OCI-LY7 (cell line): ENCODE results near the gene KIR2DL3. TPM values are rescaled to one million over a fixed set of nuclear protein-coding genes. Genes with fewer than 3 reads are reported as not detected.

Experiments used
- BruUV-seq: library from RNA; stranded (reverse); fragments of 400-500 nt; replicated peaks from 2 replicates; lab custom pipeline; 2021; lab: Mats Ljungman, UMichigan
- CTCF ChIA-PET: fragments of 300-600 bp; sonication (Branson Sonifier 250); formaldehyde crosslinking; loops from one replicate; lab custom pipeline; 2022; ENCODE audit warnings: antibody characterized with exemption; ENCODE audit not compliant: unreplicated experiment; lab: Charles Lee
- POLR2A ChIA-PET: fragments of 300-600 bp; sonication (Branson Sonifier 250); formaldehyde crosslinking; loops from one replicate; lab custom pipeline; 2022; ENCODE audit warnings: antibody characterized with exemption; lab: Charles Lee
- DNase-seq: peaks from one replicate; pipeline ENCODE4 v3.0.0-alpha.2; 2015; ENCODE audit warnings: low spot score
- H2AFZ ChIP-seq: fragments of 200-600 bp; sonication (generic), shearing (Covaris generic); 2 replicates; pipeline ENCODE4 v1.6.1; 2014; ENCODE audit warnings: mild to moderate bottlenecking, antibody characterized with exemption, low read length, moderate library complexity
- H3K27ac ChIP-seq: fragments of 200-600 bp; sonication (generic); 2 replicates; pipeline ENCODE4 v1.5.1; 2014; ENCODE audit warnings: mixed run types, low read depth, mild to moderate bottlenecking, moderate library complexity, low read length, inconsistent platforms; ENCODE audit not compliant: poor library complexity, severe bottlenecking
- H3K36me3 ChIP-seq: fragments of 200-600 bp; sonication (generic); 2 replicates; pipeline ENCODE4 v1.6.1; 2014; ENCODE audit warnings: mild to moderate bottlenecking, antibody characterized with exemption, low read length, moderate library complexity, mixed read lengths; ENCODE audit not compliant: insufficient read depth
- H3K4me1 ChIP-seq: fragments of 200-600 bp; sonication (generic); 2 replicates; pipeline ENCODE4 v1.5.1; 2014; ENCODE audit warnings: mild to moderate bottlenecking, low read length; ENCODE audit not compliant: insufficient read depth, poor library complexity, severe bottlenecking
- H3K4me2 ChIP-seq: fragments of 200-600 bp; sonication (generic); 2 replicates; pipeline ENCODE4 v1.6.1; 2014; ENCODE audit warnings: mild to moderate bottlenecking, low read length
- H3K4me3 ChIP-seq: fragments of 200-600 bp; sonication (generic); 2 replicates; pipeline ENCODE4 v1.5.1; 2014; ENCODE audit warnings: mild to moderate bottlenecking, low read depth, low read length; ENCODE audit not compliant: poor library complexity, severe bottlenecking
- H3K79me2 ChIP-seq: fragments of 200-600 bp; sonication (generic); 2 replicates; pipeline ENCODE4 v1.6.1; 2016; ENCODE audit warnings: low read depth, mild to moderate bottlenecking, low read length, moderate library complexity, mixed read lengths; ENCODE audit not compliant: insufficient read depth
- H3K9me2 ChIP-seq: fragments of 200-600 bp; sonication (generic); 2 replicates; pipeline ENCODE4 v1.6.1; 2016; ENCODE audit warnings: mild to moderate bottlenecking, low read length, mixed read lengths; ENCODE audit not compliant: insufficient read depth
- H3K9me3 ChIP-seq: fragments of 200-600 bp; sonication (generic); 2 replicates; pipeline ENCODE4 v1.6.1; 2014; ENCODE audit warnings: mild to moderate bottlenecking, mixed run types, low read length, mixed read lengths
- H4K20me1 ChIP-seq: fragments of 200-600 bp; sonication (generic); 2 replicates; pipeline ENCODE4 v1.6.1; 2014; ENCODE audit warnings: mild to moderate bottlenecking, antibody characterized with exemption, low read length, moderate library complexity, mixed read lengths; ENCODE audit not compliant: insufficient read depth
- EZH2phosphoT487 ChIP-seq: fragments of 200-600 bp; sonication (generic); IDR thresholded peaks from 2 replicates; pipeline ENCODE4 v1.6.1; 2018; ENCODE audit warnings: low read depth, borderline replicate concordance, mild to moderate bottlenecking, mixed run types, antibody characterized with exemption, low read length, moderate library complexity, mixed read lengths
- intact Hi-C: fragments of 100-400 bp; cut with micrococcal nuclease; formaldehyde crosslinking; loops from one replicate; pipeline ENCODE4 v1.10.0; 2022; ENCODE audit not compliant: unreplicated experiment
- total RNA-seq, 2 experiments: library from RNA; depleted of rRNA in 1 of 2; stranded (reverse); fragments of >200 nt in 1 of 2; shearing (Covaris generic) in 1 of 2; gene quantifications; 2 replicates each; pipeline ENCODE4 v1.2.3, GENCODE V29; 2014 to 2022
- TF ChIP-seq, protein P1 (sequence below): fragments of 200-600 bp; sonication (generic); conservative IDR thresholded peaks from 2 replicates; pipeline ENCODE4 v1.5.1; 2014; ENCODE audit warnings: mild to moderate bottlenecking, antibody characterized with exemption, low read length, moderate library complexity, mixed read lengths

KIR2DL3 gene
- total RNA-seq, 2 experiments from 2014 or later = not detected

- H4K20me1 ChIP-seq = no peaks in the 10 kb centered on the region
- ChIA-PET CTCF (no interaction called here), POLR2A (no interaction called here)
- H3K36me3 ChIP-seq = no peaks in the 10 kb centered on the region
- intact Hi-C loops = no loop called here
- H3K4me2 ChIP-seq = no peak overlapping the region
- H3K79me2 ChIP-seq = no peaks in the 10 kb centered on the region
- no peaks in the 10 kb centered on the region for H3K9me3 ChIP-seq
- no TSS peak for BruUV-seq
- peaks cover 8% of the 10 kb centered on the region for H3K4me1 ChIP-seq
- no peak overlapping the region for H2AFZ ChIP-seq
- H3K9me2 ChIP-seq = no peaks in the 10 kb centered on the region
- TF ChIP-seq, protein P1, sequence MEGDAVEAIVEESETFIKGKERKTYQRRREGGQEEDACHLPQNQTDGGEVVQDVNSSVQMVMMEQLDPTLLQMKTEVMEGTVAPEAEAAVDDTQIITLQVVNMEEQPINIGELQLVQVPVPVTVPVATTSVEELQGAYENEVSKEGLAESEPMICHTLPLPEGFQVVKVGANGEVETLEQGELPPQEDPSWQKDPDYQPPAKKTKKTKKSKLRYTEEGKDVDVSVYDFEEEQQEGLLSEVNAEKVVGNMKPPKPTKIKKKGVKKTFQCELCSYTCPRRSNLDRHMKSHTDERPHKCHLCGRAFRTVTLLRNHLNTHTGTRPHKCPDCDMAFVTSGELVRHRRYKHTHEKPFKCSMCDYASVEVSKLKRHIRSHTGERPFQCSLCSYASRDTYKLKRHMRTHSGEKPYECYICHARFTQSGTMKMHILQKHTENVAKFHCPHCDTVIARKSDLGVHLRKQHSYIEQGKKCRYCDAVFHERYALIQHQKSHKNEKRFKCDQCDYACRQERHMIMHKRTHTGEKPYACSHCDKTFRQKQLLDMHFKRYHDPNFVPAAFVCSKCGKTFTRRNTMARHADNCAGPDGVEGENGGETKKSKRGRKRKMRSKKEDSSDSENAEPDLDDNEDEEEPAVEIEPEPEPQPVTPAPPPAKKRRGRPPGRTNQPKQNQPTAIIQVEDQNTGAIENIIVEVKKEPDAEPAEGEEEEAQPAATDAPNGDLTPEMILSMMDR = no peak
- no peak for TF ChIP-seq EZH2phosphoT487
- no peak for DNase-seq
- H3K27ac ChIP-seq = no peak overlapping the region
- H3K4me3 ChIP-seq = no peak overlapping the region
Measured at GRCh38 chr19:54790711-54791110, 52.4 kb downstream of the KIR2DL3 start.

- CTCF ChIA-PET = no interaction called here
- Histone ChIP-seq H3K9me2 (no peaks in the 10 kb centered on the region), H3K9me3 (no peaks in the 10 kb centered on the region), H3K36me3 (no peaks in the 10 kb centered on the region), H3K4me3 (no peak overlapping the region), H4K20me1 (no peaks in the 10 kb centered on the region), H3K4me2 (no peak overlapping the region), H2AFZ (no peak overlapping the region), H3K4me1 (peaks cover 8% of the 10 kb centered on the region), H3K79me2 (no peaks in the 10 kb centered on the region), H3K27ac (no peak overlapping the region)
- BruUV-seq = no TSS peak
- intact Hi-C loops = no loop called here
- POLR2A ChIA-PET = no interaction called here
- DNase-seq = no peak
- TF ChIP-seq EZH2phosphoT487 = no peak
- TF ChIP-seq, protein P1 = no peak
Measured at GRCh38 chr19:54791476-54791875, 53.2 kb downstream of the KIR2DL3 start.

DNA sequence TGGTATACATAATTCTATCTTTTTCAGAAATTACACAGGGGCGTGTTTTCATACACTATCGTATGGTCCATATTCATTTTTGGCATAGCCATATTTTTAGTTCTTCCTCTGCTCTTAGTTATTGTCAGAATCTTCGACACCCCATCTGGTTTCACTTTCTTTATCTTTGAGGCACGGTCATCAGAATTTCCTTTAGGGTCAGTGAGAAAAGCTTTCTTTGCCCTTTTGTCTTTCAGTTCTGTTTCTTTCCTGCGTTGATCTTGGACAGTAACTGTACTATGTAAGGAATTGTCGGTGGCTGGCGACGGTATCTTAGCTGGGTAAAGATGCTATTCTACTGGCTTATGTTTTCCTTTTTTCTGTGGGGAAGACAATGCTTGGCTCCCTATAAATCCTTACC lies 54.5 kb downstream of the KIR2DL3 start:
- Histone ChIP-seq H3K4me3 (peak overlapping the region; percentile 40), H3K79me2 (no peaks in the 10 kb centered on the region), H3K9me3 (no peaks in the 10 kb centered on the region), H3K9me2 (no peaks in the 10 kb centered on the region), H4K20me1 (no peaks in the 10 kb centered on the region), H3K4me2 (peak overlapping the region; percentile 41), H3K36me3 (no peaks in the 10 kb centered on the region), H3K4me1 (peaks cover 8% of the 10 kb centered on the region), H2AFZ (no peak overlapping the region), H3K27ac (no peak overlapping the region)
- intact Hi-C loops = no loop called here
- TF ChIP-seq, protein P1 = no peak
- TF ChIP-seq EZH2phosphoT487 = no peak
- BruUV-seq = no TSS peak
- CTCF ChIA-PET = interaction anchor here (0.5 kb wide), 1 partner anchor 314 kb away, joined by 3 read pairs; no protein-coding TSS in a partner anchor
- DNase-seq = peak; percentile 8
- POLR2A ChIA-PET = no interaction called here
